HG02885 (cell line): Measurements from ENCODE around the gene ARF6.
"Not testable (repeated sequence)": the region's sequence is repeated elsewhere in the genome, so short reads cannot be mapped to it uniquely, and the experiment has no call there.

ENCODE experiments used
- ATAC-seq: cut with Tn5 transposase; IDR thresholded peaks from one replicate; pipeline ENCODE4 v1.9.1; 2021; ENCODE audit warnings: mild to moderate bottlenecking; ENCODE audit not compliant: unreplicated experiment, poor library complexity

ARF6 gene

GRCh38 chr14:49936246-49936645 lies 43.4 kb downstream of the ARF6 start:
- not testable (repeated sequence) for ATAC-seq

- not testable (repeated sequence) for ATAC-seq
Measured at GRCh38 chr14:49936882-49937281, 44.0 kb downstream of the ARF6 start.

DNA sequence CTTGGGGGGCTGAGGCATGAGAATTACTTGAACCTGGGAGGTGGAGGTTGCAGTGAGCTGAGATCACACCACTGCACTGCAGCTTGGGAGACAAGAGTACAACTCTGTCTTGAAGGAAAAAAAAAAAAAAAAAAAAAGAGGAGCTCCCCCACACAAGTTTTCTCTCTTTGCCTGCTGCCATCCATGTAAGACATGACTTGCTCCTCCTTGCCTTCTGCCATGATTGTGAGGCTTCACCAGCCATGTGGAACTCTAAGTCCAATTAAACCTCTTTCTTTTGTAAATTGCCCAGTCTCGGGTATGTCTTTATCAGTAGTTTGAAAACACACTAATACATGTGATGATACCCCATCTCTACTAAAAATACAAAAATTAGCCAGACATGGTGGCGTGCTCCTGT lies 46.3 kb downstream of the ARF6 start:
- not testable (repeated sequence) for ATAC-seq

DNA sequence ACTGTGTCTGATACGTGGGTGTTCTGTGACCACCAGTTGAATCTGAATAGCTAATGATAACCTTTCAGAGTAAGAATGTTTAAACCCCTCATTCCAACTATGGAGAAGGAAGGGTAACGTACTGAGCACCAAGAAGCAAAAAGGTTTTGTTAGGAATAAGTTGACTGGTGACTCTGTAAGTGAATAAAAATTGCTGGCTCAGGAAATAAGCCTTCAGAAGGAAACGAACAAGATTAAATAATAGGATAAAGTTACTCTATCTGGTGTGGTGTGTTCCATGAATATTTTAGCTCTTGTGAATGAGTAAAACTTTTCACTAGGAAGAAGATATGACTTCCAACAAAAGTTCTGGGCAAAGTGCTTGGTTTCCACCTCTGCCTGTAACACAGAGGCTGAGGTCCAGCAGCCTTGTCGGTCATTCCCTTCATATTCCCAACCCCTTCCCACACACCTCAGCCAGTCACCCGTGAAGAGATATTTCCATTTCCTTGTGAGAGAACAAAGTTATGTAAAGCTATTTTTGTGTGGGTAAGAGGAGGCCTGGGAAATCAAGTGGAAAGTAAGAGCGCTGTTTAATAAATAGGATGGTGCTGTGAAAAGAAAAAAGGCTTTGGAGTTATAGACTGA lies 47.1 kb downstream of the ARF6 start:
- ATAC-seq, result no peak

GRCh38 chr14:49940808-49941421 lies 48.0 kb downstream of the ARF6 start:
- ATAC-seq, result no peak

DNA sequence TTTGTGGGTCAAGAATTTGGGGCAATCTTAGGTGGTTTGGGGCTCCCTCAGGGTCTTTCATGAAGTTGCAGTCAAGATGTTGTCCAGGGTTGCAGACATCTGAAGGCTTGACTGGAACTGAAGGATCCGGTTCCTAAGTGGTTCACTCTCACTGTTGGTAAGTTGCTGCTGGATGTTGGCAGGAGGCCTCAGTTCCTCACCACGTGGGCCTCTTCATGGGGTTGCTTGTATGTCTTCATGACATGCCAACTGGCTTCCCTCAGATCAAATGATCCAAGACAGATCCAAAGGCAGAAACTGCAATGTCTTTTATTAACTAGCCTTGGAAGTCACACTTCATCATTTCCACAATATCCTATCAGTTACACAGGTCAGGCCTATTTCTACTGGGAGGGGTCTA lies 49.2 kb downstream of the ARF6 start:
- ATAC-seq, result no peak

- no peak for ATAC-seq
Measured at GRCh38 chr14:49944501-49944900, 51.6 kb downstream of the ARF6 start.

DNA sequence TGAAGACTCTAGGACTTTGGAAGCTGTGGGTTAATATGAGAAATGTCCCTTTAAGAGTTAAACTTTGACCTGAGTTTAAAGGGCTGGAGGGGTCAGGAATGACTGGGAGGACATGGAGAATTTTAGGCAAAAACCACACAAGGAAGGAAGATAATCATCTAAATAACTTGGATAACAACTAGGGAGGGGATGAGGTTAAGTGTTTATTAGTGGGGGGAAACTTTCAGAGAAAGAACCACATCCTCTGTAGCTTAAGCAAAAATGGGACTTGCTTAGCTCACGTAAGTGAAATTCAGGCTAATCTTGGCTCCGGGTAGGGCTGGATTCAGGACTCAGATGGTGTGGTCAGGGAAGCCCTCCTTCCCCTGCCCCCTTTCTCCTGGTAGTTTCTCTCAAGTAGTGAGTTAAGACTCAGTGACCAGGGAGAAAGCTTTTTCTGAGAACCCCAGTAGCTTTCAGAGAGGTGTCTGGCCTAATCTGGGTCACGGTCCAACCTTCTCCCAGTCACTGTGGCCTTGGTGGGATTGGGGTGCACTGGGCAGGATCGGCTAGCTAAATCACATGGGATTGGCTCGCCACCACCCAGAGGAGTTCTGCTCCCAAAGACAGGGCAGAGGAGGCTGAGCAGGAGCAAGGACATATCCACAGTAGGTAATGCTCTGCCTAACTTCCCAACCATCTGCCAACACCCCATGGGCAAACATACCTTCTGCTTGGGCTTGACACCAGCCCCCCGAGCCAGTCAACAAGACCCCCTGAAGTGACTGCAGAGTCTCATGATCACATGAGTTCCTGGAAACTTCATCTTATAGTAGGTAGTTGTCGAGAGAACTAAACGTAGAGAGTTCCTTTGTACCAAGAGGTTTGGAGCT lies 52.8 kb downstream of the ARF6 start:
- no peak for ATAC-seq
